GM20000 (cell line): ENCODE data around the gene PTPRM.

Source experiments
- DNase-seq: peaks from one replicate; pipeline ENCODE4 v3.0.0; 2012; ENCODE audit warnings: low spot score
- TF ChIP-seq, protein P1 (sequence below): IDR thresholded peaks from 2 replicates; pipeline ENCODE4 v1.5.1; 2012; ENCODE audit warnings: mild to moderate bottlenecking, control low read depth; ENCODE audit errors: extremely low read depth, missing control alignments

Gene PTPRM

DNA sequence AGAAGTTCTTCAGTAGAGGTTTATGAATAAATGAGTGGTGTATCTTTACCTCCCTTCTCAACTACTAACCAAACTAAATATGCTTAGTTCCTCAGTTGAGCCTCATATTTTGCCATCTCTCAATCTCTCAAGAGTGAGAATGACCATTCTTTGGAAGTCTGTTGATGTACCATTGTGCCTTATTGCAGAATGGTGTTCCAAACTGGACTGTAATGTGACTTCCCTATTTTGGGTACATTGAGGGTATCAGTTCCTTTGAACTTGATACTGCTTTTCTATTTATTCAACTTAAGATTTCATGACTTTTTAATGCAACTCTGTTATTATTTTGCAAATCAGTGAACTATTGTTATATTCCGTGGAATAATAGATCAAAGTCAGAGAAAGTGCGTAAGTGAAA lies 159.4 kb downstream of the PTPRM start:
- TF ChIP-seq, protein P1, sequence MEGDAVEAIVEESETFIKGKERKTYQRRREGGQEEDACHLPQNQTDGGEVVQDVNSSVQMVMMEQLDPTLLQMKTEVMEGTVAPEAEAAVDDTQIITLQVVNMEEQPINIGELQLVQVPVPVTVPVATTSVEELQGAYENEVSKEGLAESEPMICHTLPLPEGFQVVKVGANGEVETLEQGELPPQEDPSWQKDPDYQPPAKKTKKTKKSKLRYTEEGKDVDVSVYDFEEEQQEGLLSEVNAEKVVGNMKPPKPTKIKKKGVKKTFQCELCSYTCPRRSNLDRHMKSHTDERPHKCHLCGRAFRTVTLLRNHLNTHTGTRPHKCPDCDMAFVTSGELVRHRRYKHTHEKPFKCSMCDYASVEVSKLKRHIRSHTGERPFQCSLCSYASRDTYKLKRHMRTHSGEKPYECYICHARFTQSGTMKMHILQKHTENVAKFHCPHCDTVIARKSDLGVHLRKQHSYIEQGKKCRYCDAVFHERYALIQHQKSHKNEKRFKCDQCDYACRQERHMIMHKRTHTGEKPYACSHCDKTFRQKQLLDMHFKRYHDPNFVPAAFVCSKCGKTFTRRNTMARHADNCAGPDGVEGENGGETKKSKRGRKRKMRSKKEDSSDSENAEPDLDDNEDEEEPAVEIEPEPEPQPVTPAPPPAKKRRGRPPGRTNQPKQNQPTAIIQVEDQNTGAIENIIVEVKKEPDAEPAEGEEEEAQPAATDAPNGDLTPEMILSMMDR = no peak
- no peak for DNase-seq

DNA sequence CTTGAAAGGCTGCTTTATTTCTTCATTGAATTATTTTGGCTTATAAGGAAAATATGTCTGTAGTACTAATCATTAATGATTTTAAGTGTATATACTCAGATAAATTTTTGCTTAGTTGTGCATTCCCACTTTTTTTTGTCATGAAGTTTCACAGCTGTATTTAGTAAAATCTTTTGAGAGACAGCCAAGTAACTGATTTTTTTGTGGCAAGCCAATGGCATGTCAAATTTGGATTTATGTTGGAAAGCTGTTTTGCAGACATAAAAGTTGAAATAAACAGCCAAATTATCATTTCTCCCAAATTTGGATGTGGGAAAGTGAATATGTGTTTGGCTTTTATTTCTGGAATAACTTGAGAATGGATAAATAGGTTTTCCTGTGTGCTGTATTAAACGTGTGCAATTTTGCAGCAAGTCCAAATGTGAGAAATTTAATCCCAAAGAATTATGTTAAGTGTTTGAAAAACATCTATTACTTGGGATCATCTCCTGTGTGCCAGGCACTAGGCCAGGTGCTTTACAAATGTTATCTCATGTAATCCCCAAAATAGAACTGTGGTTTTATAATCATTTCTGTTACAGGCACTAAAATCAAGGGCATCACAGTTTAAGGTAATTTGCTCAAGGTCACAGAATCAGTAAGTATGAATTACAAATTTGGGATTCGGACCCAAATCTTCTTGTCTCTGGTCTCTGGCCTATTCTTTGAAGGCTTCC lies 160.4 kb downstream of the PTPRM start:
- DNase-seq = no peak
- TF ChIP-seq, protein P1 = no peak

DNA sequence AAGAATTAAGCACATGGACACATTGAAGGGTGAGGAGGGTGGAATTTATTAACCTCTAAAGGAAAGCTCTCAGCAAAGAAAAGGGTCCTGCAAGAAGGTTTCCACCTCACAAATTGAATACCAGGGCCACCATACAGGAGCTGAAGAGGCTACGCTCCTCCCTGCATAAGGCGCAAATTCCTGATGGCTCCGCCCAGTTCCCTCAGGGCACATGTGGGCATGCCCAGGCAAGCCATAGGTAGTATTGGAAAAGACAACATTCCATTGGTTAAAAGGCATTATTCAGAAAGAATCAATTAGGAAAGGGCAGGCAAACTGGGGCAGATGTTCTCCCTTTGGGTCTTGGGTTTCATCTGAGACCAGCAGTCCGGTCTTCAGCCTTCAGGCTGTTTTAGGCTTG lies 161.2 kb downstream of the PTPRM start:
- DNase-seq = no peak
- TF ChIP-seq, protein P1 = no peak

DNA sequence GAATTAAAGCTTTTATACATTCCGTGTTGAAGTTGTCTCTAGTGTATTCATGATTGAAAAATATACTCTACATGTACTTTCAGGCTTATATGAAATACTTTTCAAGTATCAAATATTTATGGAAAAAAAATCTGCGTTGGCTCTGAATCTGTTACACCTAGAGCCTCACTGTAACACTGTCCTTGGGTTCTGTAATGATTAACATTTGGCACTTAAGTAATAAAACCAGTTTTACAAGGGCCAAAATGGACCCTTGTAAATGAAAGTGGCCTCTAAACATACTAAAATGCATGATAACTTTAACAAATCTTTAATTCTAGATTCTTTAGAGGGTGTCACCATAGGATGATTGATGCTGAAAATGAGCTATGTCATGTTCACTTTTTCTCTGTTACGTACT lies 162.8 kb downstream of the PTPRM start:
- TF ChIP-seq, protein P1 = no peak
- DNase-seq = no peak

DNA sequence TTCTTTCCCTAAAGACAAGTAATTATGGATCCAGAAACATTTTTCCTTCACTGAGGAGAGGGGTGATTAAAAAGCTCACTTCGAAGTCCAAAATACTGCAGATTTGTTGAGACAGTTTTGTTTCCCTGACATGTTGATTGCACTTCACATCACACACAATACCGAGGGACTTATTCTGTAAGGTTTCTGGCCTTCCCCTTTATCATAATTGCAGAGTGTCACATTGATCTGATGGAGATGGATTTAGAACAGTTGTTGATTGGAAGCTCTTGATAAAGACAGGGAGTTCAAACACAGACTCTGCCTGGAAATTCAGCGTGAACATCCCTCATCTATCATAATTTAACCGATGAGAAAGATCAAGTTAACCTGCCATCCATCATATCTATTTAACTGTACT lies 163.6 kb downstream of the PTPRM start:
- TF ChIP-seq, protein P1 = no peak
- DNase-seq = no peak

DNA sequence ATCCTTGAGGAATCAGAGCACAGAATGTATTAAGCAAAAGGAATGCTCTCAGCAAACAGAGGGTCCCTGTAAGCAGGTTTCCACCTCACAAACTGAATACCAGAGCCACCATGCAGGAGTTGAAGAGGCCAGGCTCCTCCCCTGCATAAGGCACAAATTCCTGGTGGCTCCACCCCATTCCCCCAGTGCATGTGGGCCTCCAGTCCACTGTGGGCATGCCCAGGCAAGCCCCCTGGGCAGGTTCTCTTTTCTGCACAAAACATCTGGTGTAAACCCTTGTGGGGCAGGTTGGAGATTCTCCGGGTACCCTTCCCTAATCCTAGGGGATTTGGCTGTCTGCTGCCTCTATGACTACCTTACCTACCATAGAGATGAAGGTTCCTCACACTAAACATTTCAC lies 166.5 kb downstream of the PTPRM start:
- no peak for DNase-seq
- TF ChIP-seq, protein P1 = no peak

DNA sequence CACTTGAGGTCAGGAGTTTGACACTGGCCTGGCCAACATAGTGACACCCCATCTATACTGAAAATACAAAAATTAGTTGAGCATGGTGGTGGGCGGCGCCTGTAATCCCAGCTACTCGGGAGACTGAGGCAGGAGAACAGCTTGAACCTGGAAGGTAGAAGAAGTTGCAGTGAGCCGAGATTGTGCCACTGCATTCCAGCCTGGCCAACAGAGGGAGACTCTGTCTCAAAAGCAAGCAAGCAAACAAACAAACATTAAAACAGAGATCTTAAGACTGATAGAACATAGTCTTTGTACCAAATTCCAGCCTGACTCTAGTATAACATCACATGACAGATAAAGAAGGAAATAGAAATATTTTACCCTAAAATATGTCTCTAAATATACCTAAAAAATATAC lies 168.1 kb downstream of the PTPRM start:
- no peak for DNase-seq

More for the DNA sequence above, 168.1 kb downstream of the PTPRM start:
- TF ChIP-seq, protein P1 = no peak
